ENCODE measurements around the gene KCTD20.

KCTD20 gene

GRCh38 chr6:36423101-36423824 lies 19.5 kb upstream of the KCTD20 start:
- DNase-seq (ENCODE audit: low read depth): peak; percentile 99
- peak overlapping the region; percentile 54 for H3K4me3 ChIP-seq (ENCODE audit: low read depth, low read length)
- TF ChIP-seq, protein P1, sequence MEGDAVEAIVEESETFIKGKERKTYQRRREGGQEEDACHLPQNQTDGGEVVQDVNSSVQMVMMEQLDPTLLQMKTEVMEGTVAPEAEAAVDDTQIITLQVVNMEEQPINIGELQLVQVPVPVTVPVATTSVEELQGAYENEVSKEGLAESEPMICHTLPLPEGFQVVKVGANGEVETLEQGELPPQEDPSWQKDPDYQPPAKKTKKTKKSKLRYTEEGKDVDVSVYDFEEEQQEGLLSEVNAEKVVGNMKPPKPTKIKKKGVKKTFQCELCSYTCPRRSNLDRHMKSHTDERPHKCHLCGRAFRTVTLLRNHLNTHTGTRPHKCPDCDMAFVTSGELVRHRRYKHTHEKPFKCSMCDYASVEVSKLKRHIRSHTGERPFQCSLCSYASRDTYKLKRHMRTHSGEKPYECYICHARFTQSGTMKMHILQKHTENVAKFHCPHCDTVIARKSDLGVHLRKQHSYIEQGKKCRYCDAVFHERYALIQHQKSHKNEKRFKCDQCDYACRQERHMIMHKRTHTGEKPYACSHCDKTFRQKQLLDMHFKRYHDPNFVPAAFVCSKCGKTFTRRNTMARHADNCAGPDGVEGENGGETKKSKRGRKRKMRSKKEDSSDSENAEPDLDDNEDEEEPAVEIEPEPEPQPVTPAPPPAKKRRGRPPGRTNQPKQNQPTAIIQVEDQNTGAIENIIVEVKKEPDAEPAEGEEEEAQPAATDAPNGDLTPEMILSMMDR (IDR thresholded peaks at IDR 0.05; ENCODE audit: low read depth, low read length): peak; percentile 62
- peak; percentile 82 for TF ChIP-seq POLR2A (IDR thresholded peaks at IDR 0.05; ENCODE audit: extremely low read depth, insufficient read length)
- TF ChIP-seq, protein P2, sequence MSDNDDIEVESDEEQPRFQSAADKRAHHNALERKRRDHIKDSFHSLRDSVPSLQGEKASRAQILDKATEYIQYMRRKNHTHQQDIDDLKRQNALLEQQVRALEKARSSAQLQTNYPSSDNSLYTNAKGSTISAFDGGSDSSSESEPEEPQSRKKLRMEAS (IDR thresholded peaks at IDR 0.05; ENCODE audit: low read depth, low read length): peak; percentile 99
- peak; percentile 30; the same call in 1 of the 2 replicates for TF ChIP-seq MYC (IDR thresholded peaks at IDR 0.05; ENCODE audit: low read depth, low read length)

- no peak for DNase-seq (ENCODE audit: low read depth)
- H3K4me3 ChIP-seq (ENCODE audit: low read depth, low read length): no peak overlapping the region
- no peak for TF ChIP-seq MYC (IDR thresholded peaks at IDR 0.05; ENCODE audit: low read depth, low read length)
Observed at GRCh38 chr6:36426622-36427021, 16.2 kb upstream of the KCTD20 start.

- no peak overlapping the region for H3K4me3 ChIP-seq (ENCODE audit: low read depth, low read length)
- TF ChIP-seq, protein P1 (IDR thresholded peaks at IDR 0.05; ENCODE audit: low read depth, low read length): peak; percentile 12
- no peak for TF ChIP-seq MYC (IDR thresholded peaks at IDR 0.05; ENCODE audit: low read depth, low read length)
- DNase-seq (ENCODE audit: low read depth): no peak
Observed at GRCh38 chr6:36428911-36429310, 13.9 kb upstream of the KCTD20 start.

DNA sequence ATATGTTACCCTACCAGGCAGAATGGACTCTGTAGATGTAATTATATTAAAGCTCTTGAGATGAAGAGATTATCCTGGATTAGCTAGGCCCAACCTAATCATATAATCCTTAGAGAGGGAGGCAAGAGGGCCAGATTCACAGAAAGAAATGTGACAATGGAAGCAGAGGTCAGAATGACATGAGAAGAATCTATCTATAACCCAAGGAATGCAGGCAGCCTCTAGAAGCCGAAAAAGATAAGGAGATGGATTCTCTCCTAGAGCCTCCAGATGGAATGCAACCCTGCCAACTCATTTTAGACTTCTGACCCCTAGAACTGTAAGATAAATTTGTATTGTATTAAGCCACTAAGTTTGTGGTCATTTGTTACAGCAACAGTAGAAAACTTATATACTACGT lies 12.4 kb upstream of the KCTD20 start:
- H3K4me3 ChIP-seq (ENCODE audit: low read depth, low read length): no peak overlapping the region
- DNase-seq (ENCODE audit: low read depth): no peak
- TF ChIP-seq, protein P2 (IDR thresholded peaks at IDR 0.05; ENCODE audit: low read depth, low read length): no peak
- no peak for TF ChIP-seq MYC (IDR thresholded peaks at IDR 0.05; ENCODE audit: low read depth, low read length)
- TF ChIP-seq POLR2A (IDR thresholded peaks at IDR 0.05; ENCODE audit: extremely low read depth, insufficient read length): no peak
- TF ChIP-seq, protein P1 (IDR thresholded peaks at IDR 0.05; ENCODE audit: low read depth, low read length): no peak

DNA sequence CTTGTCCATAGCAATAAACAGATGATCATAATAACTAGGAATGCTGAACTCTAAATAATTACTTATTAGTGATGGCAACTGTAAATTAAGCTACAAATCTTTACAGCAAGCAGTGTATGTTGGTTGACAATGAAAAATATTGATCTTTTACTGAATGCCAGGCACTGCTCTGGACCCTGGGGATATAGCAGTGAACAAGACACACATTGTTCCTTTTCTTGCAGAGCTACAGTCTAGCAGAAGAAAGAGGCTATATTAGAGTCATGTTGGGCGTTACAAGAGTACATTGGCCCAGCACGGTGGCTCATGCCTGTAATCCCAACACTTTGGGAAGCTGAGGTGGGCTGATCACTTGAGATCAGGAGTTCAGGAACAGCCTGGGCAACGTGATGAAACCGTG lies 11.6 kb upstream of the KCTD20 start:
- TF ChIP-seq, protein P1 (IDR thresholded peaks at IDR 0.05; ENCODE audit: low read depth, low read length): no peak
- no peak for TF ChIP-seq POLR2A (IDR thresholded peaks at IDR 0.05; ENCODE audit: extremely low read depth, insufficient read length)
- no peak for TF ChIP-seq MYC (IDR thresholded peaks at IDR 0.05; ENCODE audit: low read depth, low read length)
- TF ChIP-seq, protein P2 (IDR thresholded peaks at IDR 0.05; ENCODE audit: low read depth, low read length): no peak
- DNase-seq (ENCODE audit: low read depth): no peak
- H3K4me3 ChIP-seq (ENCODE audit: low read depth, low read length): no peak overlapping the region

GRCh38 chr6:36432151-36432671 lies 10.6 kb upstream of the KCTD20 start:
- no peak overlapping the region for H3K4me3 ChIP-seq (ENCODE audit: low read depth, low read length)
- DNase-seq (ENCODE audit: low read depth): no peak
- TF ChIP-seq, protein P2 (IDR thresholded peaks at IDR 0.05; ENCODE audit: low read depth, low read length): no peak
- TF ChIP-seq, protein P1 (IDR thresholded peaks at IDR 0.05; ENCODE audit: low read depth, low read length): no peak
- no peak for TF ChIP-seq MYC (IDR thresholded peaks at IDR 0.05; ENCODE audit: low read depth, low read length)
- TF ChIP-seq POLR2A (IDR thresholded peaks at IDR 0.05; ENCODE audit: extremely low read depth, insufficient read length): no peak
